GM21367 (cell line): ENCODE measurements around the gene TOX2.

Source experiments
- ATAC-seq: cut with Tn5 transposase; IDR thresholded peaks from one replicate; pipeline ENCODE4 v1.9.1; 2021; ENCODE audit not compliant: unreplicated experiment

TOX2 gene

GRCh38 chr20:43914311-43915210 lies at the start of gene TOX2:
Gene TOX2 (plus strand): TSS chr20:43914852. CDS start chr20:43914892, 40 bp downstream.
- no peak for ATAC-seq

- ATAC-seq, result no peak
Measured at GRCh38 chr20:43868091-43868490, 46.6 kb upstream of the TOX2 start.

GRCh38 chr20:43870484-43870883 lies 44.2 kb upstream of the TOX2 start:
- ATAC-seq, result no peak

- no peak for ATAC-seq
Measured at GRCh38 chr20:43878776-43879175, 35.9 kb upstream of the TOX2 start.

GRCh38 chr20:43893930-43894329 lies 20.7 kb upstream of the TOX2 start:
- no peak for ATAC-seq

- no peak for ATAC-seq
Measured at GRCh38 chr20:43894491-43894890, 20.2 kb upstream of the TOX2 start.

- no peak for ATAC-seq
Measured at GRCh38 chr20:43895235-43895634, 19.4 kb upstream of the TOX2 start.

GRCh38 chr20:43899274-43900120 lies 15.2 kb upstream of the TOX2 start:
- no peak for ATAC-seq

- ATAC-seq, result no peak
Measured at GRCh38 chr20:43900121-43900466, 14.6 kb upstream of the TOX2 start.

- ATAC-seq, result no peak
Measured at GRCh38 chr20:43900496-43900895, 14.2 kb upstream of the TOX2 start.

- ATAC-seq, result no peak
Measured at GRCh38 chr20:43901296-43901695, 13.4 kb upstream of the TOX2 start.

- no peak for ATAC-seq
Measured at GRCh38 chr20:43903953-43904826, 10.5 kb upstream of the TOX2 start.

- ATAC-seq, result no peak
Measured at GRCh38 chr20:43904827-43905177, 9.8 kb upstream of the TOX2 start.

- ATAC-seq, result no peak
Measured at GRCh38 chr20:43906505-43907034, 8.1 kb upstream of the TOX2 start.

GRCh38 chr20:43909211-43909610 lies 5.4 kb upstream of the TOX2 start:
- ATAC-seq, result no peak

- no peak for ATAC-seq
Measured at GRCh38 chr20:43909720-43910119, 4.9 kb upstream of the TOX2 start.

- no peak for ATAC-seq
Measured at GRCh38 chr20:43910564-43910963, 4.1 kb upstream of the TOX2 start.

- no peak for ATAC-seq
Measured at GRCh38 chr20:43911066-43911465, 3.6 kb upstream of the TOX2 start.

- no peak for ATAC-seq
Measured at GRCh38 chr20:43913291-43914025, 1.2 kb upstream of the TOX2 start.
